ENCODE data around the gene SLC9B1. TPM values are rescaled to one million over a fixed set of nuclear protein-coding genes. Genes with fewer than 3 reads are reported as not detected.

SLC9B1 gene
- total RNA-seq = 0.08 TPM in 1 of 2 replicates, not detected in the other

GRCh38 chr4:103019308-103020124 lies at the start of gene SLC9B1:
TSS of gene SLC9B1 (minus strand) at chr4:103019705. CDS start at chr4:102991711, 27,994 bp downstream.

GRCh38 chr4:102868781-102869568 lies 150.5 kb downstream of the SLC9B1 start, which contains the start of gene CISD2:
TSS of gene CISD2 (plus strand) at chr4:102868992. CDS start at chr4:102869085, 93 bp downstream.

Other genes starting within 250 kb of the SLC9B1 start
- 395 and 441 TPM in 2 replicates for gene UBE2D3, start 192.2 kb downstream of the SLC9B1 start, total RNA-seq
- gene CISD2, start 150.7 kb downstream of the SLC9B1 start, total RNA-seq = 20.4 and 28.4 TPM in 2 replicates
- gene SLC9B2, start 57.1 kb upstream of the SLC9B1 start, total RNA-seq = 18.7 and 21.3 TPM in 2 replicates
- gene BDH2, start 80.1 kb upstream of the SLC9B1 start, total RNA-seq = 20.4 and 37.9 TPM in 2 replicates
- gene CENPE, start 178.6 kb upstream of the SLC9B1 start, total RNA-seq = 4.9 and 14.6 TPM in 2 replicates

Measured in hair follicular keratinocyte (primary cell).